HL-60 (cell line): ENCODE results near the gene CACNA1S.

Source experiments
- DNase-seq, 2 experiments: peaks; one replicate each; pipeline ENCODE4 v3.0.0-alpha.2; 2010 to 2020; ENCODE audit warnings: low read depth in 1 of 2, low spot score in 1 of 2
- H3K27ac ChIP-seq: fragments of 250-450 bp; sonication (Bioruptor Pico); replicated peaks from 2 replicates; pipeline ENCODE4 v1.5.1; 2020; ENCODE audit warnings: mild to moderate bottlenecking, moderate library complexity
- H3K27me3 ChIP-seq: fragments of 250-450 bp; sonication (Bioruptor Pico); 2 replicates; pipeline ENCODE4 v1.5.1; 2021; ENCODE audit warnings: mild to moderate bottlenecking, moderate library complexity; ENCODE audit not compliant: insufficient read depth, poor library complexity, severe bottlenecking
- H3K4me3 ChIP-seq: replicated peaks from 2 replicates; pipeline ENCODE4 v1.5.1; 2011; ENCODE audit warnings: mild to moderate bottlenecking, control low read depth, low read length; ENCODE audit not compliant: insufficient read depth
- GABPA ChIP-seq: IDR thresholded peaks from 2 replicates; pipeline ENCODE4 v1.6.1; 2012; ENCODE audit warnings: low read depth
- POLR2AphosphoS5 ChIP-seq: IDR thresholded peaks from 2 replicates; pipeline ENCODE4 v1.6.1; 2012; ENCODE audit warnings: low read depth
- REST ChIP-seq: IDR thresholded peaks from 2 replicates; pipeline ENCODE4 v1.6.1; 2012; ENCODE audit warnings: low read depth; ENCODE audit not compliant: insufficient replicate concordance
- SPI1 ChIP-seq: IDR thresholded peaks from 2 replicates; pipeline ENCODE4 v1.6.1; 2012; ENCODE audit warnings: low read depth, mild to moderate bottlenecking, borderline replicate concordance
- TF ChIP-seq, protein P1 (sequence below): IDR thresholded peaks from one replicate; pipeline ENCODE4 v1.5.1; 2011; ENCODE audit warnings: low read length, control low read depth, inconsistent platforms; ENCODE audit not compliant: insufficient read depth

CACNA1S gene

DNA sequence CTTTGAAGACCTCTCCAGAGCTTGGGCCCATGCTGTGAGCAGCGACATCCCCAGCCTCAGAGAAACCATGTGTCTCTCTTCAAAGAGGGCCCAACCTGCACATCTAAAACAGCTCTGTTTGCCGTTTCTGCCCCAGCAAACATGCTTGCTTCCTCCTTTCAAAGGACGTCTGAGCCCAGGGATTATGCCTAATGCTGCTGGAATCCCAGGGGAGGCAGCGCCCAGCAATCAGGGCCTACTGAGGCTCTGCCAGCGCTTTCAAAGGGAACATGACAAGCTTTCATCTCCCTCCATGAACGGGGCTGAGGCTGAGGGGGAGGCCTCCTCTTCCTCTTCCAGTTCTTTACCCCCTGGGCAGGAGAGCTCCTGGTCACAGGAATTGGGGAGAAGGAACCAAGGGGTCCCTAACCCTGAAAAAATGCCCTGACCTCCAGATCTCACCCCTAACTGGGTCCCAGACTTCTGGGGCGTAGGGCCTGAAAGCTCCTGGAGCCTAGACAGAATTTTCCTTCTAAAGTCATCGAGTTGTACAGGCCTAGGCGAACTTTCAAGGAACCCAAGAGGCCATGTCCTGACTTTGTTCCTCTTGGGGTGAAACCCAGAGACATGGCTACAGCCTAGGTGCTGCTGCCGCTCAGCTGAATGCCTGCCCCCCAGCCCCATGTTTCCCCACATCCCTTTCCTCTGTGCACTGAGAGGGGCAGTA, 28.2 kb upstream of the CACNA1S start:
- Histone ChIP-seq H3K27me3 (no peaks in the 10 kb centered on the region), H3K4me3 (no peak overlapping the region), H3K27ac (no peak overlapping the region)
- DNase-seq: no peak
- no peak for TF ChIP-seq REST
- TF ChIP-seq POLR2AphosphoS5: no peak
- TF ChIP-seq, protein P1, sequence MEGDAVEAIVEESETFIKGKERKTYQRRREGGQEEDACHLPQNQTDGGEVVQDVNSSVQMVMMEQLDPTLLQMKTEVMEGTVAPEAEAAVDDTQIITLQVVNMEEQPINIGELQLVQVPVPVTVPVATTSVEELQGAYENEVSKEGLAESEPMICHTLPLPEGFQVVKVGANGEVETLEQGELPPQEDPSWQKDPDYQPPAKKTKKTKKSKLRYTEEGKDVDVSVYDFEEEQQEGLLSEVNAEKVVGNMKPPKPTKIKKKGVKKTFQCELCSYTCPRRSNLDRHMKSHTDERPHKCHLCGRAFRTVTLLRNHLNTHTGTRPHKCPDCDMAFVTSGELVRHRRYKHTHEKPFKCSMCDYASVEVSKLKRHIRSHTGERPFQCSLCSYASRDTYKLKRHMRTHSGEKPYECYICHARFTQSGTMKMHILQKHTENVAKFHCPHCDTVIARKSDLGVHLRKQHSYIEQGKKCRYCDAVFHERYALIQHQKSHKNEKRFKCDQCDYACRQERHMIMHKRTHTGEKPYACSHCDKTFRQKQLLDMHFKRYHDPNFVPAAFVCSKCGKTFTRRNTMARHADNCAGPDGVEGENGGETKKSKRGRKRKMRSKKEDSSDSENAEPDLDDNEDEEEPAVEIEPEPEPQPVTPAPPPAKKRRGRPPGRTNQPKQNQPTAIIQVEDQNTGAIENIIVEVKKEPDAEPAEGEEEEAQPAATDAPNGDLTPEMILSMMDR: no peak
- TF ChIP-seq SPI1: no peak
- TF ChIP-seq GABPA: no peak

- Histone ChIP-seq H3K27me3 (no peaks in the 10 kb centered on the region), H3K27ac (no peak overlapping the region), H3K4me3 (no peak overlapping the region)
- no peak for TF ChIP-seq POLR2AphosphoS5
- no peak for TF ChIP-seq REST
- TF ChIP-seq SPI1: no peak
- no peak for TF ChIP-seq GABPA
- TF ChIP-seq, protein P1: no peak
- no peak for DNase-seq
These were observed 27.5 kb upstream of the CACNA1S start for GRCh38 chr1:201139756-201140155.

DNA sequence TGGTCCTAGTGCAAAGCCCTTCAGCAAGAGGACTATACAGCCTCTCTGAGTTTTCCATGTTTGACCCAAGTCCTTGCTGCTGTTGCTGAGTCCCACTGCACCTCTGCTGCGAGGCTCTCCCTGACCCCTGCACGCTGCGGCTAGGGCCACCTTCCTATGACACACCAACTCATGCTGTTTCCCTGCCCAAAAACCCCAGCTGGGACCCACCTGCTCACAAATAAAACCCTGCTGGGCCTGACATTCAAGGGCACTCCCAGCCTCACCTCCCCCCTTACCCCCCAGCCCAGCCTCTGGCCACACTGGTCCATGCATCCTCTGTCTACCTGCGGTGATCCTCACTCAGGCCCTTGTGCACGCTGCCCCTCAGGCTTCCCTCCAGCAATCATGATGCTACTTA, 27.1 kb upstream of the CACNA1S start:
- H3K27me3 ChIP-seq: no peaks in the 10 kb centered on the region
- TF ChIP-seq REST: no peak
- no peak overlapping the region for H3K4me3 ChIP-seq
- DNase-seq: no peak
- H3K27ac ChIP-seq: no peak overlapping the region
